Heart left ventricle (tissue), 13 donors: ENCODE data around the gene BSND.

ENCODE experiments used
- CTCF ChIP-seq, 12 donors: fragments of 200-600 bp; sonication (generic) in 4 of 12; IDR thresholded peaks; one replicate each; pipeline versions ENCODE4 v1.5.0 to v1.8.0; 2018 to 2022; ENCODE audit warnings: antibody characterized with exemption in 12 of 12, mild to moderate bottlenecking in 5 of 12
- POLR2A ChIP-seq, 2 donors: fragments of 450-650 bp; IDR thresholded peaks; one replicate each; pipeline ENCODE4 v1.6.1; 2017; ENCODE audit warnings: antibody characterized with exemption in 2 of 2, mild to moderate bottlenecking in 2 of 2, moderate library complexity in 2 of 2
- donor health status: ischemic (EF 13 %, LVEDD 7.1; RV severe dilation, severe dysfunction).
- donor health status: DM: no; HTN: yes; CAD: no.
- donor health status: DM: no; HTN: no; CAD: no.
- donor health status: ischemic (EF 25% LVEDD 6.9; RV normal size, moderate dysfunction).
- donor health status: ischemic (EF 25% LVEDD 5.7; RV mildly dilated, moderate dysfunction).
- donor health status: ischemic (EF 35%, LVEDD 5.7; RV mildly dilated, moderate dysfunction).
- donor health status: nonischemic (EF 11% LVEDD 7.7; RV severe dilation, severe dysfunction).
- donor health status: DM: yes; HTN: yes; CAD: no.
- donor health status: PGD.
- donor health status: ischemic (EF 29% LVEDD 5.4; RV normal size, mild dysfunction).
- donor health status: nonischemic (EF 23%, LVEDD 6.1; RV moderate dilation, normal function).

- no peak for TF ChIP-seq POLR2A (IDR thresholded peaks at IDR 0.05)
- no peak for TF ChIP-seq CTCF (IDR thresholded peaks at IDR 0.05)
Observed at GRCh38 chr1:54986025-54986424, 12.7 kb upstream of the BSND start.
